ENCODE data around the gene CDT1. TPM values are rescaled to one million over a fixed set of nuclear protein-coding genes. Genes with fewer than 3 reads are reported as not detected.

The CDT1 gene
- polyA plus RNA-seq, 1 of the 3 experiments (the other 2 are of a cell fraction): 6.1 TPM

- no peak for TF ChIP-seq REST (IDR thresholded peaks at IDR 0.05; ENCODE audit: low read depth, low read length)
- TF ChIP-seq USF2 (IDR thresholded peaks at IDR 0.05; ENCODE audit: borderline replicate concordance, low read depth, low read length): no peak
- no peak for TF ChIP-seq RFX5 (IDR thresholded peaks at IDR 0.05; ENCODE audit: low read length)
- TF ChIP-seq TAF1 (IDR thresholded peaks at IDR 0.05; ENCODE audit: borderline replicate concordance, low read depth, low read length): no peak
- TF ChIP-seq MXI1 (IDR thresholded peaks at IDR 0.05; ENCODE audit: low read depth, low read length): no peak
- TF ChIP-seq NFIC (IDR thresholded peaks at IDR 0.05; ENCODE audit: borderline replicate concordance): no peak
- TF ChIP-seq MAX (IDR thresholded peaks at IDR 0.05; ENCODE audit: low read depth): no peak
- no peak; the same call in 1 of the 2 replicates for TF ChIP-seq POLR2AphosphoS5 (IDR thresholded peaks at IDR 0.05; ENCODE audit: low read depth, low read length)
- TF ChIP-seq TEAD4 (IDR thresholded peaks at IDR 0.05; ENCODE audit: borderline replicate concordance, insufficient read depth): no peak
- no peak for TF ChIP-seq SMC3 (IDR thresholded peaks at IDR 0.05; ENCODE audit: low read depth, low read length)
These were observed 10.5 kb downstream of the CDT1 start (continued) for GRCh38 chr16:88814144-88814502.

- Histone ChIP-seq H3K4me3 (ENCODE audit: low read depth in 2 of 2, low read length in 1 of 2) (no peak overlapping the region), H3K27ac (ENCODE audit: low read depth in 2 of 2, low read length in 1 of 2) (no peak overlapping the region), H3K4me2 (no peak overlapping the region), H3K9ac (no peak overlapping the region), H4K20me1 (ENCODE audit: insufficient read depth) (peaks cover 9% of the 10 kb centered on the region; the same call in 1 of the 2 replicates), H3K9me2 (no peaks in the 10 kb centered on the region), H2AFZ (ENCODE audit: low read depth) (no peak overlapping the region), H3K9me3 (no peaks in the 10 kb centered on the region), H3K4me1 (ENCODE audit: control insufficient read depth in 1 of 2, insufficient read depth in 2 of 2, low read depth in 1 of 2, low read length in 1 of 2) (peaks cover 6 to 21% of the 10 kb centered on the region in 2 experiments; a peak in 2 of 4 replicates), H3K79me2 (ENCODE audit: insufficient read depth) (peaks cover 9% of the 10 kb centered on the region), H3F3A (replicated peaks; ENCODE audit: insufficient read depth) (peaks cover 13% of the 10 kb centered on the region), H3K36me3 (replicated peaks in 1 of 2; ENCODE audit: control insufficient read depth in 1 of 2, insufficient read depth in 2 of 2, low read length in 1 of 2) (no peaks in the 10 kb centered on the region), H3K27me3 (ENCODE audit: insufficient read depth) (no peaks in the 10 kb centered on the region)
- DNase-seq: no peak
- TF ChIP-seq TCF12 (IDR thresholded peaks at IDR 0.05): no peak
- no peak for TF ChIP-seq USF2 (IDR thresholded peaks at IDR 0.05; ENCODE audit: borderline replicate concordance, low read depth, low read length)
- no peak for TF ChIP-seq CTCF (IDR thresholded peaks at IDR 0.05)
- 20% methylated on average over 1 of the region's 10 CpGs for WGBS (ENCODE audit: low lambda C conversion rate)
- ChIA-PET POLR2A (no interaction called here), CTCF (interaction anchor here (0.6 to 9.1 kb wide), 25 partner anchors 9 to 402 kb away, joined by 3 to 82 read pairs (median 5); partner anchors contain the start of genes CDH15, GALNS, TRAPPC2L and ZNF778)
These were observed 11.6 kb downstream of the CDT1 start for GRCh38 chr16:88815227-88815626.

All from SK-N-SH (cell line).